RWPE1 (cell line): Measurements from ENCODE around the gene GPC6.

ENCODE experiments used
- CTCF ChIA-PET: fragments of 350-600 bp; sonication (Branson Sonifier 250); formaldehyde crosslinking; extraction: SDS; loops from one replicate; lab custom pipeline; 2021; lab: Yijun Ruan, JAX
- POLR2A ChIA-PET: fragments of 400-600 bp; formaldehyde crosslinking; extraction: SDS; loops from one replicate; lab custom pipeline; 2020; ENCODE audit warnings: antibody characterized with exemption; ENCODE audit not compliant: low non-redundant PET; lab: Yijun Ruan, JAX
- DNase-seq: peaks from one replicate; pipeline ENCODE4 v3.0.0; 2012; ENCODE audit warnings: low spot score
- H3K27ac ChIP-seq: fragments of 450-650 bp; 2 replicates; pipeline ENCODE4 v1.5.1; 2017
- CTCF ChIP-seq: fragments of 450-650 bp; conservative IDR thresholded peaks from 2 replicates; pipeline ENCODE4 v1.5.1; 2017; ENCODE audit warnings: low read depth, mild to moderate bottlenecking

GPC6 gene

DNA sequence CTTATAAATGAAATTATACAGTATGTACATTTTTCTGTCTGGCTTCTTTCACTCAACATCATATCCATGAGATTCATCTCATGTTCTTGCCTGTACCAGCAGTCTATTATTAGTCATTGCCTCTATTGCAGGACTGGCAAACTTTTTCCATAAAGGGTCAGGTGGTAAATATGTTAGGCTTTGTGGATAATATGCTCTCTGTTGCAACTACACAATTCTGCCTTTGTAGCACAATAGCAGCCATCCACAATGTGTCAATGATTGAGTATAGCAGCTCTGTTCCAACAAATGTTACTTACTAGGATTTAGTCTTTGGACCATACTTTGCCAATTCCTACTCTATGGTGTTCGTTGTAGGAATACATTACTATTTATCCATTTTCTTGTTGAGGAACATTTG lies 948.5 kb downstream of the GPC6 start:
- CTCF ChIA-PET, result no interaction called here
- POLR2A ChIA-PET, result no interaction called here
- DNase-seq, result no peak
- no peak overlapping the region for H3K27ac ChIP-seq
- no peak for TF ChIP-seq CTCF

- POLR2A ChIA-PET, result no interaction called here
- no peak for TF ChIP-seq CTCF
- DNase-seq, result no peak
- CTCF ChIA-PET, result interaction anchor here (0.6 kb wide), 1 partner anchor 1988 kb away, joined by 3 read pairs; no protein-coding TSS in a partner anchor
- no peak overlapping the region for H3K27ac ChIP-seq
These were observed 950.0 kb downstream of the GPC6 start for GRCh38 chr13:94176561-94176960.

GRCh38 chr13:94177041-94177440 lies 950.4 kb downstream of the GPC6 start:
- TF ChIP-seq CTCF, result no peak
- no peak overlapping the region for H3K27ac ChIP-seq
- CTCF ChIA-PET, result interaction anchor here (0.6 kb wide), 1 partner anchor 1988 kb away, joined by 3 read pairs; no protein-coding TSS in a partner anchor
- no peak for DNase-seq
- POLR2A ChIA-PET, result no interaction called here

DNA sequence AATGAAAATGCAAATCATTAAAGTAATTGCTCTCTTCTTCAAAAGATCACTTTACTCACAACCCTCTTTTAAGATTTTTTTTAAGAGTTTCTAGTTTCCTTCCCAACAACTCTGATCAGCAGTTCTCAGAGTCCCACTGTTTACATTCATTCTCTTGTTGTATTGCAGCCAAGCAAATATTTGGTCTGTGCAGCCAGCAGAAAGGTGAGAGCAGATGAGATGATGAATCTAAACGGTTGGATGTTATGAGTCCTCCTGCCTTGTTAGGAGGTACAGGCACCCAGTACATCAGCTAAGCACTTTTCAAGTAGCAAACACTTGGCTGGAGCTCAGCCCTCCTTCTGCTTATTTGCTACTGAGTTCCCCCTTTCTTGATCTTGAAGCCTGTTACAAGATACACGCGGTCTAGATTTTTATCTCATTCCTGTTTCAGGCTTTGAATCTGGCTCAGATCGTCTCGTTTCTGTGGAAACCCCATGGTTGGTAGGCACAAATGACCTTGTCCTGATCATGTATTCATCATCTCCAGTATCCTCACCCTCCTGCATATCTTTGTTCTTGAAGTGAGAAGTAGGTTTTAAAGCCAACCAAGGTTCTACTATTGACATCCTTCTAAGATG lies 952.1 kb downstream of the GPC6 start:
- DNase-seq, result no peak
- no peak for TF ChIP-seq CTCF
- ChIA-PET POLR2A (no interaction called here), CTCF (interaction anchor here (0.6 kb wide), 1 partner anchor 258 kb away, joined by 3 read pairs; no protein-coding TSS in a partner anchor)
- H3K27ac ChIP-seq, result no peak overlapping the region

DNA sequence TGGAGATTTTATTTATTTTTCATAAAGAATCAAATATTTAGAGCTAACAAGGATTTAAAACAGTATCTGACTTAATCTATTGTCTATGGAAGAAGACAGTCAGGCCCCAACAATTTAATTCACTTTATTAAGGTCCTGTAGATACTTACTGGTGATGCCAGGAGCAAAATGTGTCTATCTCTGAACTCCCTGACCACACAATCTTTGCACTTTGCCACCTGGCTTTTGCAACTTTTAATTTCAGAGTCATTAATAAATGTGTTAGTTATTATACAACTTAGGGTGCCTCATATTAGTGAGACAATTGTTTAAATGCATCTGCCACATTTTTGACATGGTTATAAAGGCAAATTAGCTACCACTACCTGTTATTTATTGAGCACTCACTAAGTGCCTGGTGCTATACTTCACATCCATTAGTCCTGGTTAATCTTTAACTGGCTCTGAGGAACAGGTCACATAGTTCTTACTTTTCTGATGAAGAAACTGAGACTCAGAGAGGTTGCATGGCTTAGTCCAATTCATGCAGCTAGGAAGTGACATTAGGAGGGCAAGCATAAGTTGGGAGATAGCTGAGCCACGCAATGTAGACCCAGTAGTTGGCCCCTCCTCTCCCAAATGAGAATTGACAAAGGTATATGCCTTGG lies 955.0 kb downstream of the GPC6 start:
- H3K27ac ChIP-seq, result no peak overlapping the region
- ChIA-PET CTCF (no interaction called here), POLR2A (no interaction called here)
- TF ChIP-seq CTCF, result no peak
- no peak for DNase-seq

DNA sequence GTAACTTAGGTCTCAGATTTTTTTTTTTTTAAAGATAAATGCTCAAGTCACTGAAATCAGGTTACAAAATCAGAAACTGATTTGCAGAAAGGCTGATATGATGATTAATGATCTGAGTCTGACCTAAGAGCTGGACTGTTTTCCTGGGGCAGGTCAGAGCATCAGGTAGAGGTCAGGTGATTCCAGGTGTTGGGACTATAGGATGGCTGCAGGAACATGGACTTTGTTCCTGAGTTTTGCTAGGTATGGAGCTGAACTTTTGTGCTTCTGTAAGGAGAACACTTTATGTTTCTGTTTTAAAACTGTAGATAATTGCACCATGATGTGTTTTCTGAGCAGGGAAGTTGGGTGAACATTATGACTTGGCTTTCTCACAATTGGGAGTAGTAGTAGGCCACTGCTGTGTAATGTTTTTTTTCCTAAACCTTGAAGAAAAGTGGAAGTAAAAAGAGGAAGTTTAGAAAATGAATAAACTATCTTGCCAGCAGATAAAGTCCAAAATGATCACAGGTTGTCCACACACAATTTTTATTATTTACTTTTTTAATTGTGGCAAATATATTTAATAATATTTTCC lies 955.7 kb downstream of the GPC6 start:
- no peak for TF ChIP-seq CTCF
- CTCF ChIA-PET, result no interaction called here

More for the DNA sequence above, 955.7 kb downstream of the GPC6 start:
- POLR2A ChIA-PET, result no interaction called here
- H3K27ac ChIP-seq, result no peak overlapping the region
- no peak for DNase-seq
